ENCODE data around the gene SMAD3. TPM values are rescaled to one million over a fixed set of nuclear protein-coding genes. Genes with fewer than 3 reads are reported as not detected.

The SMAD3 gene
- total and polyA plus RNA-seq, 10 of the 15 experiments (the other 5 are each of a cell fraction or from before 2014, with no cell fraction given) = 5.6 to 43.2 (median 16.0) TPM

DNA sequence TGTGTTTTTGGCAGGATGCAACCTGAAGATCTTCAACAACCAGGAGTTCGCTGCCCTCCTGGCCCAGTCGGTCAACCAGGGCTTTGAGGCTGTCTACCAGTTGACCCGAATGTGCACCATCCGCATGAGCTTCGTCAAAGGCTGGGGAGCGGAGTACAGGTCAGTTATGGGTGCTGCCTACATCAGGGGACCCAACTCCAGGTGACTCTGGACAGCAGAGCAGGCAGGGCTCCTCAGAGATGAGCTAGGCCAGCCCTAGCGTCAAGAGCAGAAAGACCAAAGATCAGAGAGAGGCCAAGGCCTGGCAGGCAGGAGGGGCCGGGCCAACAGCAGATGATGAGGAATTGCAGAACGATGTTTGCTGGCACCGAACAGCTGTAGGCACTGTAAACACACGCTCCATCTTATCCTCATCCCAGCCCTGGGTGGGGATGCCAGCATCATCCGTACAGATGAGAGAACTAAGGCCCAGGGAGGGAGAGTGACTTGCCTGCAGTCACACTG is 122.0 kb downstream of the SMAD3 start (continued):
- TF ChIP-seq EGR1 (IDR thresholded peaks at IDR 0.05; ENCODE audit: borderline replicate concordance in 1 of 2, low read depth in 2 of 2, low read length in 2 of 2) = no peak

DNA sequence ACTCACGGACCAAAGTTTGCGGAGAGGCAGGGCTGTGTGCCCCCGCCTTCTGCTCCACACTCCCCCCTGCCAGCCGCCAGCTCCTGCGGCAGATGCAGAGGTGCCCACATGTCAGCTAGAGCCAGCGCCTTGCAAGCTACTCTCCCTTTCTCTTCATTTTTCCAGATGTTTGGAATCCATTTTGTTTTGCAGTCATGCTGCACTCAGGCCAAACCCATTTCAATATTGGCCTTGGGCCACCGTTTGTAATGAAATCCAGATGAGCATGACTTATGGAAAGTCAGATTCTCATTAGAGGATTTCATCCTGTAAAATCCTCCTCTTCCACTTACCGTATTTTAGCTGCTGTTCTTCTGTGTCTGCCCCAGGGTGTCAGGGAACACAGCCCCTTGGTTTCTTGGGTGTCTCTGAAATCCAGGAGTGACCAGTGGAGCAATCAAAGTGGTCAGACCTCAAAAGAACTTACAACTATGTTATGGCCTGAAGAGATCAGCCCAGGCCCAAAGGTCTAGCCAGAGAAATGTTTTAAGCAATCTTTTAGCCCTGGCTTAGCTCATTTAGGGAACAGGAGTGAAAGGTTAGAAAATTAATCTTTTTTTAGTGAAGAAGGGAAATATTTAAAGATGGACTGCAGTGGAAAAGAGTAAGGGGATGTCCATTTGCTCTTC is 123.3 kb downstream of the SMAD3 start:
- Histone ChIP-seq H3K9me3 (replicated peaks; ENCODE audit: control insufficient read depth, insufficient read depth, low read length) (no peaks in the 10 kb centered on the region), H3K27me3 (replicated peaks in 1 of 2; ENCODE audit: control insufficient read depth in 2 of 2, insufficient read depth in 2 of 2, low read length in 1 of 2) (no peaks in the 10 kb centered on the region), H2AFZ (ENCODE audit: control insufficient read depth, low read depth, low read length) (no peak overlapping the region), H3K79me2 (ENCODE audit: control insufficient read depth, insufficient read depth, low read length) (no peaks in the 10 kb centered on the region), H3K9ac (ENCODE audit: control insufficient read depth, insufficient read depth, low read length) (no peak overlapping the region), H4K20me1 (ENCODE audit: control insufficient read depth, insufficient read depth) (no peaks in the 10 kb centered on the region), H3K4me2 (ENCODE audit: control insufficient read depth, insufficient read depth) (no peak overlapping the region), H3K4me1 (ENCODE audit: control insufficient read depth, insufficient read depth, low read length) (no peaks in the 10 kb centered on the region; the same call in 1 of the 2 replicates), H3K36me3 (ENCODE audit: control insufficient read depth in 2 of 2, insufficient read depth in 2 of 2, low read length in 1 of 2) (peaks cover 27 to 43% of the 10 kb centered on the region in 2 experiments; a peak in 3 of 4 replicates), H3K27ac (ENCODE audit: control insufficient read depth, insufficient read depth) (no peak overlapping the region), H3K4me3 (no peak overlapping the region)
- intact Hi-C loops (cut with micrococcal nuclease; ENCODE audit: unreplicated experiment) = no loop called here
- ChIA-PET CTCF (no interaction called here), SMC1A (ENCODE audit: uncharacterized antibody, unreplicated experiment) (no interaction called here), RAD21 (ENCODE audit: unreplicated experiment) (no interaction called here), POLR2A (no interaction called here)
- no TSS peak for BruUV-seq (replicated peaks)
- ATAC-seq (no peak), FAIRE-seq (no peak), DNase-seq (ENCODE audit: low read depth, low spot score) (no peak)
- 86% methylated on average over 8 of the region's 8 CpGs for WGBS (ENCODE audit: insufficient coverage, insufficient replicate concordance, low lambda C conversion rate, missing lambda C conversion rate)
- in situ Hi-C loops (cut with MboI) = no loop called here
- TF ChIP-seq, protein P1, sequence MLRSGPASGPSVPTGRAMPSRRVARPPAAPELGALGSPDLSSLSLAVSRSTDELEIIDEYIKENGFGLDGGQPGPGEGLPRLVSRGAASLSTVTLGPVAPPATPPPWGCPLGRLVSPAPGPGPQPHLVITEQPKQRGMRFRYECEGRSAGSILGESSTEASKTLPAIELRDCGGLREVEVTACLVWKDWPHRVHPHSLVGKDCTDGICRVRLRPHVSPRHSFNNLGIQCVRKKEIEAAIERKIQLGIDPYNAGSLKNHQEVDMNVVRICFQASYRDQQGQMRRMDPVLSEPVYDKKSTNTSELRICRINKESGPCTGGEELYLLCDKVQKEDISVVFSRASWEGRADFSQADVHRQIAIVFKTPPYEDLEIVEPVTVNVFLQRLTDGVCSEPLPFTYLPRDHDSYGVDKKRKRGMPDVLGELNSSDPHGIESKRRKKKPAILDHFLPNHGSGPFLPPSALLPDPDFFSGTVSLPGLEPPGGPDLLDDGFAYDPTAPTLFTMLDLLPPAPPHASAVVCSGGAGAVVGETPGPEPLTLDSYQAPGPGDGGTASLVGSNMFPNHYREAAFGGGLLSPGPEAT (IDR thresholded peaks at IDR 0.05; ENCODE audit: low read depth) = no peak
- TF ChIP-seq CBX5 (IDR thresholded peaks at IDR 0.05; ENCODE audit: low read depth) (no peak), NFXL1 (IDR thresholded peaks at IDR 0.05; ENCODE audit: borderline replicate concordance) (no peak), RAD51 (IDR thresholded peaks at IDR 0.05) (no peak), SUPT20H (IDR thresholded peaks at IDR 0.05; ENCODE audit: borderline replicate concordance, control insufficient read depth, low read depth, low read length) (no peak), ZNF274 (IDR thresholded peaks at IDR 0.05; ENCODE audit: insufficient read depth, insufficient read length) (no peak), EZH2 (IDR thresholded peaks at IDR 0.05; ENCODE audit: borderline replicate concordance, control insufficient read depth, low read depth, low read length) (no peak), GATAD2B (conservative IDR thresholded peaks at IDR 0.05; ENCODE audit: low read depth) (no peak), MTA3 (IDR thresholded peaks at IDR 0.05; ENCODE audit: borderline replicate concordance, low read length) (no peak), SP1 (IDR thresholded peaks at IDR 0.05; ENCODE audit: low read depth, low read length) (no peak), JUNB (IDR thresholded peaks at IDR 0.05) (no peak)
- TF ChIP-seq, protein P2, sequence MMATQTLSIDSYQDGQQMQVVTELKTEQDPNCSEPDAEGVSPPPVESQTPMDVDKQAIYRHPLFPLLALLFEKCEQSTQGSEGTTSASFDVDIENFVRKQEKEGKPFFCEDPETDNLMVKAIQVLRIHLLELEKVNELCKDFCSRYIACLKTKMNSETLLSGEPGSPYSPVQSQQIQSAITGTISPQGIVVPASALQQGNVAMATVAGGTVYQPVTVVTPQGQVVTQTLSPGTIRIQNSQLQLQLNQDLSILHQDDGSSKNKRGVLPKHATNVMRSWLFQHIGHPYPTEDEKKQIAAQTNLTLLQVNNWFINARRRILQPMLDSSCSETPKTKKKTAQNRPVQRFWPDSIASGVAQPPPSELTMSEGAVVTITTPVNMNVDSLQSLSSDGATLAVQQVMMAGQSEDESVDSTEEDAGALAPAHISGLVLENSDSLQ (IDR thresholded peaks at IDR 0.05) = no peak
- TF ChIP-seq, protein P3, sequence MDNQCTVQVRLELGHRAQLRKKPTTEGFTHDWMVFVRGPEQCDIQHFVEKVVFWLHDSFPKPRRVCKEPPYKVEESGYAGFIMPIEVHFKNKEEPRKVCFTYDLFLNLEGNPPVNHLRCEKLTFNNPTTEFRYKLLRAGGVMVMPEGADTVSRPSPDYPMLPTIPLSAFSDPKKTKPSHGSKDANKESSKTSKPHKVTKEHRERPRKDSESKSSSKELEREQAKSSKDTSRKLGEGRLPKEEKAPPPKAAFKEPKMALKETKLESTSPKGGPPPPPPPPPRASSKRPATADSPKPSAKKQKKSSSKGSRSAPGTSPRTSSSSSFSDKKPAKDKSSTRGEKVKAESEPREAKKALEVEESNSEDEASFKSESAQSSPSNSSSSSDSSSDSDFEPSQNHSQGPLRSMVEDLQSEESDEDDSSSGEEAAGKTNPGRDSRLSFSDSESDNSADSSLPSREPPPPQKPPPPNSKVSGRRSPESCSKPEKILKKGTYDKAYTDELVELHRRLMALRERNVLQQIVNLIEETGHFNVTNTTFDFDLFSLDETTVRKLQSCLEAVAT (IDR thresholded peaks at IDR 0.05) = no peak
